H1 (cell line): ENCODE measurements around the gene C13orf42.

Experiments
- CHD1 ChIP-seq: IDR thresholded peaks from 2 replicates; pipeline ENCODE4 v1.6.1; 2012; ENCODE audit warnings: low read depth, low read length, improper control_type of control experiment
- CTCF ChIP-seq, 3 experiments: IDR thresholded peaks; 1 replicate in 2 of 3; 2 replicates in 1 of 3; pipeline versions ENCODE4 v1.5.1 to v1.6.1; 2011; ENCODE audit warnings: low read length in 3 of 3, mild to moderate bottlenecking in 3 of 3, inconsistent platforms in 2 of 3, low read depth in 1 of 3, moderate library complexity in 1 of 3; ENCODE audit not compliant: insufficient read depth in 1 of 3; ENCODE audit errors: control extremely low read depth in 1 of 3
- EP300 ChIP-seq, 2 experiments: IDR thresholded peaks; 1 replicate in 1 of 2; 2 replicates in 1 of 2; pipeline ENCODE4 v1.6.1; 2011 to 2012; ENCODE audit warnings: low read depth in 2 of 2, low read length in 2 of 2, mild to moderate bottlenecking in 2 of 2, borderline replicate concordance in 1 of 2, inconsistent platforms in 1 of 2, moderate library complexity in 1 of 2
- POLR2AphosphoS5 ChIP-seq: IDR thresholded peaks from 2 replicates; pipeline ENCODE4 v1.6.1; 2011; ENCODE audit warnings: low read depth, low read length
- SRF ChIP-seq: IDR thresholded peaks from 2 replicates; pipeline ENCODE4 v1.6.1; 2011; ENCODE audit warnings: mild to moderate bottlenecking, low read depth, low read length, moderate library complexity
- ZNF274 ChIP-seq: IDR thresholded peaks from 2 replicates; pipeline ENCODE4 v1.7.0; 2012; ENCODE audit warnings: low read length, borderline replicate concordance; ENCODE audit errors: extremely low read depth

- no peak for TF ChIP-seq CTCF (IDR thresholded peaks at IDR 0.05; ENCODE audit: control extremely low read depth in 1 of 3, insufficient read depth in 1 of 3, low read depth in 1 of 3, low read length in 3 of 3)
- TF ChIP-seq SRF: no peak
- TF ChIP-seq POLR2AphosphoS5: no peak
- no peak for TF ChIP-seq EP300 (IDR thresholded peaks at IDR 0.05; ENCODE audit: borderline replicate concordance in 1 of 2, low read depth in 2 of 2, low read length in 2 of 2)
- no peak for TF ChIP-seq CHD1
- TF ChIP-seq ZNF274: no peak
Measured at GRCh38 chr13:51111174-51111573, at the start of gene C13orf42.
